ENCODE data around the gene MS4A7.

Gene MS4A7

DNA sequence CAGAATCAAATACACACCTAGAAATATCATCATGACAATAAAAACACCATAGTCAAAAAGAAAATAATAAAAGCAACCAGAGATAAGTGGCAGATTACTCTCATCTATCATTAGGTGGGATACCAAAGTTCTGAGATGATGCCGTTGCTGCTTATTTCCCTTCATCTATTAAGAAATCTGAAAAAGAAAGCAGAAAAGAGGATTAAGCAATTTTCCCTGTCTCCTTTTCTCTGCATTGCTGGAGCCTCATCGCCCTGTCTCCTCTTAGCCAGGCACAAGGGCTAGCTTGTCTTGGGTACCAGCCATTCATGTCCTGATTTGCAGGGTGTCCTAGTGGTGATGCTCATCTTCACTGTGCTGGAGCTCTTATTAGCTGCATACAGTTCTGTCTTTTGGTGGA is 14.0 kb downstream of the MS4A7 start:
- TF ChIP-seq, protein P1, sequence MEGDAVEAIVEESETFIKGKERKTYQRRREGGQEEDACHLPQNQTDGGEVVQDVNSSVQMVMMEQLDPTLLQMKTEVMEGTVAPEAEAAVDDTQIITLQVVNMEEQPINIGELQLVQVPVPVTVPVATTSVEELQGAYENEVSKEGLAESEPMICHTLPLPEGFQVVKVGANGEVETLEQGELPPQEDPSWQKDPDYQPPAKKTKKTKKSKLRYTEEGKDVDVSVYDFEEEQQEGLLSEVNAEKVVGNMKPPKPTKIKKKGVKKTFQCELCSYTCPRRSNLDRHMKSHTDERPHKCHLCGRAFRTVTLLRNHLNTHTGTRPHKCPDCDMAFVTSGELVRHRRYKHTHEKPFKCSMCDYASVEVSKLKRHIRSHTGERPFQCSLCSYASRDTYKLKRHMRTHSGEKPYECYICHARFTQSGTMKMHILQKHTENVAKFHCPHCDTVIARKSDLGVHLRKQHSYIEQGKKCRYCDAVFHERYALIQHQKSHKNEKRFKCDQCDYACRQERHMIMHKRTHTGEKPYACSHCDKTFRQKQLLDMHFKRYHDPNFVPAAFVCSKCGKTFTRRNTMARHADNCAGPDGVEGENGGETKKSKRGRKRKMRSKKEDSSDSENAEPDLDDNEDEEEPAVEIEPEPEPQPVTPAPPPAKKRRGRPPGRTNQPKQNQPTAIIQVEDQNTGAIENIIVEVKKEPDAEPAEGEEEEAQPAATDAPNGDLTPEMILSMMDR (IDR thresholded peaks at IDR 0.05; ENCODE audit: low read length), result no peak
- TF ChIP-seq EZH2 (IDR thresholded peaks at IDR 0.05; ENCODE audit: borderline replicate concordance, low read length), result no peak
- Histone ChIP-seq H3K4me3 (ENCODE audit: low read depth, low read length, poor library complexity, severe bottlenecking) (no peak overlapping the region), H3K4me1 (ENCODE audit: insufficient read depth, low read length, severe bottlenecking) (peaks cover 19% of the 10 kb centered on the region), H2AFZ (ENCODE audit: low read length) (no peak overlapping the region), H3K4me2 (ENCODE audit: low read length) (no peak overlapping the region), H3K27me3 (ENCODE audit: insufficient read depth, low read length) (no peaks in the 10 kb centered on the region), H3K36me3 (ENCODE audit: insufficient read depth, low read length) (no peaks in the 10 kb centered on the region), H3K79me2 (ENCODE audit: insufficient read depth, low read length) (no peaks in the 10 kb centered on the region), H4K20me1 (ENCODE audit: insufficient read depth, low read length) (no peaks in the 10 kb centered on the region), H3K9ac (ENCODE audit: low read length) (no peak overlapping the region), H3K27ac (ENCODE audit: low read depth, low read length, poor library complexity, severe bottlenecking) (no peak overlapping the region), H3K9me3 (ENCODE audit: low read length) (no peaks in the 10 kb centered on the region), H3K9me2 (ENCODE audit: low read depth, low read length) (no peaks in the 10 kb centered on the region), H3F3A (ENCODE audit: insufficient read depth, low read length) (no peaks in the 10 kb centered on the region)

DNA sequence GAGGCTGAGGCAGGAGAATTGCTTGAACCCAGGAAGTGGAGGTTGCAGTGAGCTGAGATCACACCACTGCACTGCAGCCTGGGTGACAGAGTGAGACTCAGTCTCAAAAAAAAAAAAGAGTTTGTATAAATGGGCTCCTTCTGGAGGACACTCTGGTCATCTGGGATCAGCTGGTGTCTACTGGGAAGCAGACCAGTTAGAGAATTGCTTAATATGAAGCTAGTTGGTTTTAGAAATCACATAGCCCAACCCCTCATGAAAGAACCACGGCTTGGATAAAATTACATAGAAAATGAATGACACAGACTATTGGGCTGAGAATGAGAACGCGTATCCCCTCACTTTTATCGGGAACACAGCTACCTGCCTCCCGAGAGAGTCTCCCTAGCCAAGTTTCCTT is 14.7 kb downstream of the MS4A7 start:
- Histone ChIP-seq H3K4me2 (ENCODE audit: low read length) (no peak overlapping the region), H3F3A (ENCODE audit: insufficient read depth, low read length) (no peaks in the 10 kb centered on the region), H3K9ac (ENCODE audit: low read length) (no peak overlapping the region), H4K20me1 (ENCODE audit: insufficient read depth, low read length) (no peaks in the 10 kb centered on the region), H3K36me3 (ENCODE audit: insufficient read depth, low read length) (no peaks in the 10 kb centered on the region), H3K27me3 (ENCODE audit: insufficient read depth, low read length) (no peaks in the 10 kb centered on the region), H3K4me3 (ENCODE audit: low read depth, low read length, poor library complexity, severe bottlenecking) (no peak overlapping the region), H2AFZ (ENCODE audit: low read length) (no peak overlapping the region), H3K4me1 (ENCODE audit: insufficient read depth, low read length, severe bottlenecking) (peaks cover 19% of the 10 kb centered on the region), H3K27ac (ENCODE audit: low read depth, low read length, poor library complexity, severe bottlenecking) (no peak overlapping the region), H3K9me3 (ENCODE audit: low read length) (no peaks in the 10 kb centered on the region), H3K9me2 (ENCODE audit: low read depth, low read length) (no peaks in the 10 kb centered on the region), H3K79me2 (ENCODE audit: insufficient read depth, low read length) (no peaks in the 10 kb centered on the region)
- TF ChIP-seq, protein P1 (IDR thresholded peaks at IDR 0.05; ENCODE audit: low read length), result no peak
- no peak for TF ChIP-seq EZH2 (IDR thresholded peaks at IDR 0.05; ENCODE audit: borderline replicate concordance, low read length)

DNA sequence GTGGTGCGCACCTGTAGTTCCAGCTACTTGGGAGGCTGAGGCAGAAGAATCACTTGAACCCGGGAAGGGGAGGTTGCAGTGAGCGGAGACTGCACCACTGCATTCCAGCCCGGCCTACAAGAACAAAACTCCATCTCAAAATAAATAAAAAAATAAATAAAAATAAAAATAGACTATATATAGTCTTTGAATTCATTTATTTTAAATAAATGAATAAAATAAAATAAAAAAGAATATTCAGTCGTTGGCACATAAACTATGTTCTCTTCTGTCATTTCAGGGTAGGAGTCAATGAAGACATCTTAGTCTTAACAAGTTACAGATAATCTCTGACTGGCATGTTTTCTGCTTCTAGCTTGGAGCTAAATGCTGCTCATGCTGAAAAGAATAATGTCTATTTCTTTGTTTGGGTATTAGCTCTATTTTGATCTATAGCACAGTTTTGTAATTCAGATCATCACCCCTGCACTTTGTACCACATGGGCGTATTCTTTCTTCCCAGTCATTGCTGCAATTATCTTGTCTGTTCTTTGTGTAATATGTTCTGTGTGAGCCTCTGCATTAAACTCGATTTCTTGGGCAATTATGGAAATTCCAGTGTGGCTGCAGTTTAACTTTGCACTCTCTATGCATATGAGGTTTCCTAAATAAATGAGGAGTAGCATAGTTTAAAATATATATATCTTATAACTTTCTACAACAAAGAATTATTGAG is 16.5 kb downstream of the MS4A7 start:
- TF ChIP-seq EZH2 (IDR thresholded peaks at IDR 0.05; ENCODE audit: borderline replicate concordance, low read length), result no peak
- TF ChIP-seq, protein P1 (IDR thresholded peaks at IDR 0.05; ENCODE audit: low read length), result no peak
- H3K36me3 ChIP-seq (ENCODE audit: insufficient read depth, low read length), result no peaks in the 10 kb centered on the region
- no peaks in the 10 kb centered on the region for H3F3A ChIP-seq (ENCODE audit: insufficient read depth, low read length)
- no peak overlapping the region for H3K4me2 ChIP-seq (ENCODE audit: low read length)
- H3K4me1 ChIP-seq (ENCODE audit: insufficient read depth, low read length, severe bottlenecking), result peaks cover 10% of the 10 kb centered on the region
- no peak overlapping the region for H3K27ac ChIP-seq (ENCODE audit: low read depth, low read length, poor library complexity, severe bottlenecking)
- H3K27me3 ChIP-seq (ENCODE audit: insufficient read depth, low read length), result no peaks in the 10 kb centered on the region
- no peak overlapping the region for H3K9ac ChIP-seq (ENCODE audit: low read length)
- H2AFZ ChIP-seq (ENCODE audit: low read length), result no peak overlapping the region
- H3K9me2 ChIP-seq (ENCODE audit: low read depth, low read length), result no peaks in the 10 kb centered on the region
- H3K4me3 ChIP-seq (ENCODE audit: low read depth, low read length, poor library complexity, severe bottlenecking), result no peak overlapping the region
- H4K20me1 ChIP-seq (ENCODE audit: insufficient read depth, low read length), result no peaks in the 10 kb centered on the region
- H3K79me2 ChIP-seq (ENCODE audit: insufficient read depth, low read length), result no peaks in the 10 kb centered on the region
- H3K9me3 ChIP-seq (ENCODE audit: low read length), result no peaks in the 10 kb centered on the region

Data from OCI-LY1 (cell line).